ENCODE measurements around the gene UBTF. TPM values are rescaled to one million over a fixed set of nuclear protein-coding genes. Genes with fewer than 3 reads are reported as not detected.

UBTF gene
- total RNA-seq, 2 experiments from 2014 or later, result 170 to 175 TPM

DNA sequence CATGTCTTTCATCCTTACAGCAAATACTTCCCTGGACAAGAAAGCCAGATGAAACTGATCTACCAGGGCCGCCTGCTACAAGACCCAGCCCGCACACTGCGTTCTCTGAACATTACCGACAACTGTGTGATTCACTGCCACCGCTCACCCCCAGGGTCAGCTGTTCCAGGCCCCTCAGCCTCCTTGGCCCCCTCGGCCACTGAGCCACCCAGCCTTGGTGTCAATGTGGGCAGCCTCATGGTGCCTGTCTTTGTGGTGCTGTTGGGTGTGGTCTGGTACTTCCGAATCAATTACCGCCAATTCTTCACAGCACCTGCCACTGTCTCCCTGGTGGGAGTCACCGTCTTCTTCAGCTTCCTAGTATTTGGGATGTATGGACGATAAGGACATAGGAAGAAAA, 29.0 kb downstream of the UBTF start:
- ChIA-PET CTCF (interaction anchor here (0.6 kb wide), 1 partner anchor 70 kb away, joined by 6 read pairs; no protein-coding TSS in a partner anchor), POLR2A (no interaction called here)

DNA sequence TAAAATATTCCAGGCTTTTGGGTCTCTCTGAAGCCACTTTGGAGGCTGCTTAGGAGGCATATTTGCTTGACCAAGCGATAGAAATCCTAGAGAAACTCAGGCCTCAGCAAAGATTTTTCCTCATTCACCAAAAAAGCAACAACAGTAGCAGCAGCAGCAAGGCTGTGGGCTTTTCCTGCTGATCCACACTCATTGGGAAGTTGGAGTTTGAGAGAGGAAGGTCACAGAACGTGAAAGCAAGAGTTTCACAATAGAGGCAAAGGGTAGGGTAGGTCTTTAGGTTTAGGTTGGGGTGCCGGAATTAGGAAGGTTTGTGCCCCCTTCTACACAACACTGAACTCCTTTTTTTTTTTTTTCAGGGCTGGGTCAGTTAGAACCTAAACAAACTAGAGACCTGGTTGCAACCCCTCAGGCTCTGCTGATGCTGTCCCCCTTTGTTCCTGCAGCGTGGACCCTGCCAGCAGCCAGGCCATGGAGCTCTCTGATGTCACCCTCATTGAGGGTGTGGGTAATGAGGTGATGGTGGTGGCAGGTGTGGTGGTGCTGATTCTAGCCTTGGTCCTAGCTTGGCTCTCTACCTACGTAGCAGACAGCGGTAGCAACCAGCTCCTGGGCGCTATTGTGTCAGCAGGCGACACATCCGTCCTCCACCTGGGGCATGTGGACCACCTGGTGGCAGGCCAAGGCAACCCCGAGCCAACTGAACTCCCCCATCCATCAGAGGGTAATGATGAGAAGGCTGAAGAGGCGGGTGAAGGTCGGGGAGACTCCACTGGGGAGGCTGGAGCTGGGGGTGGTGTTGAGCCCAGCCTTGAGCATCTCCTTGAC, 30.7 kb downstream of the UBTF start:
- POLR2A ChIA-PET, result interaction anchor here (0.7 kb wide), 1 partner anchor 10 kb away, joined by 10 read pairs; no protein-coding TSS in a partner anchor
- CTCF ChIA-PET, result interaction anchor here (0.7 to 5.5 kb wide), 3 partner anchors 10 to 265 kb away, joined by 3 to 19 read pairs (median 3); no protein-coding TSS in a partner anchor

GRCh38 chr17:44187131-44187899, 32.2 kb downstream of the UBTF start:
- CTCF ChIA-PET, result interaction anchor here (0.8 to 5.5 kb wide), 7 partner anchors 11 to 64 kb away, joined by 3 to 19 read pairs (median 5); partner anchors contain the start of gene HDAC5

GRCh38 chr17:44186307-44187130, 33.0 kb downstream of the UBTF start, which contains the start of gene TMUB2:
TSS of gene TMUB2 (plus strand) at chr17:44186972. CDS start at chr17:44187709, 737 bp downstream.
- ChIA-PET POLR2A (interaction anchor here (0.6 to 2.0 kb wide), 14 partner anchors 10 to 1128 kb away, joined by 3 to 15 read pairs (median 4); partner anchors contain the start of genes HDAC5 and UBTF), CTCF (interaction anchor here (0.8 to 5.5 kb wide), 11 partner anchors 12 to 180 kb away, joined by 3 to 19 read pairs (median 5); partner anchors contain the start of genes GRN and HDAC5)

More at GRCh38 chr17:44187131-44187899, 32.2 kb downstream of the UBTF start:
- POLR2A ChIA-PET, result interaction anchor here (0.7 to 2.0 kb wide), 8 partner anchors 11 to 198 kb away, joined by 3 to 7 read pairs (median 4); partner anchors contain the start of genes HDAC5 and UBTF

DNA sequence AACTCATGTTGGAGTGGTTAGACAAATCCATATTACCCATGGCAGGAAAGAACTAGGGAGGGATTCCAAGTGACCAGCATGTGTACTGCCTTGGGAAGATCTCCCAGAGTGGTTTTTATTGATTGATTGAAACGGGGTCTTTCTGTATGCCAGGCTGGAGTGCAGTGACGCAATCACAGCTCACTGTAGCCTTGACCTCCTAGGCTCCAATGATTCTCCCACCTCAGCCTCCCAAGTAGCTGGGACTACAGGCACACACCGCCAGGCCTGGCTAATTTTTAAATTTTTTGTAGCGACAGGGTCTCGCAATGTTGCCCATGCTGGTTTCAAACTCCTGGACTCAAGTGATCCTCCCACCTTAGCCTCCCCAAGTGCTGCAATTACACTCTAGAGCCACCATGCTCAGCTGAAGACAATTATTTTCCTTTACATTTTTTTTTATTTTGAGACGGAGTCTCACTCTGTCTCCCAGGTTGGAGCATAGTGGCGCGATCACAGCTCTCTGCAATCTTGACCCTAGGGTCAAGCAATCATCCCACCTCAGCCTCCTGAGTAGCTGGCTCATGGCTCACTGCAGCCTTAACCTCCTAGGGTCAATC, 35.2 kb downstream of the UBTF start:
- POLR2A ChIA-PET, result interaction anchor here (0.7 kb wide), 1 partner anchor 57 kb away, joined by 3 read pairs; no protein-coding TSS in a partner anchor
- CTCF ChIA-PET, result interaction anchor here (1.1 to 5.5 kb wide), 5 partner anchors 11 to 147 kb away, joined by 3 to 19 read pairs (median 7); no protein-coding TSS in a partner anchor

DNA sequence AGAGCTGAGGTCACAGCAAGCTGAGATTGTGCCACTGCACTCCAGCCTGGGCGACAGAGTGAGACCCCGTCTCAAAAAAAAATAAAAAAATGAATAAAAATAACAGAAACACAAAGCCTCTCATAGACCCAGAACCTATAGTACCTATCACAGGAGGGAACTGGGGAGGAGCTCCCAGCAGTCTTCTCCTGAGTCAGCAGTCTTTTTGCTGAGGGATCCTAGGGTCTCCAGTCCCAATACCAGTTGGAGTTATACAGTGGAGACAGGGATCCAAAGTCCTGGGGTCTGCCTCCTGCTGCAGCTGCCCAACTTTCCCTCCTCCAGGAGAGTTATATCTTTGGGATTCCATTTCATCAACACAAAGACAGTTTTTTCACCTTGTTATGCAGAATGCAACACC, 36.5 kb downstream of the UBTF start:
- POLR2A ChIA-PET, result interaction anchor here (0.6 kb wide), 2 partner anchors 149 to 320 kb away, joined by 3 read pairs; no protein-coding TSS in a partner anchor
- CTCF ChIA-PET, result interaction anchor here (2.0 to 5.5 kb wide), 2 partner anchors 14 to 27 kb away, joined by 7 to 19 read pairs; no protein-coding TSS in a partner anchor

DNA sequence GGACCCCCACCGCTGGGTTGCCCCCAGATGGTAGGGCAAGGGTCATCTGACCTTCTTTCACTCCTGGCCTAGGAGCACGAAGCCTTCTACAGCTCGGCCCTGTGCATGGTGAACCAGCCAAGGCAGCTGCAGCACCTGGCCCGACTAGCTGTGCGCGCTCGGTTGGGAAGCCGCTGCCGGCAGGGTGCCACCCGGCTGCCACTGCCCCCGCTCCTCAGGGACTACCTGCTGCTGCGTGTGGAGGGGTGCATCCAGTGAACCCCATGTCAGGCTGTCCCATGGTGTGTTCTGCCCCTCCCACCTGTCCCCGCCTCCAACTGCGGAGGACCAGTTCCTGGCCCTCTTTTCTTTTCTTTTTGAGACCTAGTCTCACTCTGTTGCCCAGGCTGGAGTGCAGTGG, 41.3 kb downstream of the UBTF start:
- CTCF ChIA-PET, result interaction anchor here (0.5 kb wide), 1 partner anchor 109 kb away, joined by 3 read pairs; no protein-coding TSS in a partner anchor
- POLR2A ChIA-PET, result no interaction called here

DNA sequence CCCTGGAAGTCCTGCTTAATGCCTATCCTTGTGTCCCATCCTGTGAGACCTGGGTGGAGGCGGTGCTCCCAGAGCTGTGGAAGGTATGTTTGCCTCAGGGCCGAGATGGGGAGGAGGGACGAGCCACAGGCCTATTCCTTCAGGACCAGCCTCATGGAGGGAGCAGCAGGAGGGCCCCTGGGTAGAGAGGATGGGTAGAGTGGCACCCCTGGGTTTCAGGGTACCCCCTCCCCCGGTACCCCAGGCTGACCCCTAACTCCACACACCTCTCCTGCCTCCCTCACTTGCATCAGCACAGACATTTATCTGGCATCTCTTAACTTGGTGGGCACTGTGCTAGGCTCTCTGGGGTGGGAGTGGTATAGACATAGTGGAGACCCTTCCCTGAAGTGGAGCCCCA, 41.8 kb downstream of the UBTF start:
- CTCF ChIA-PET, result interaction anchor here (0.5 kb wide), 1 partner anchor 108 kb away, joined by 3 read pairs; no protein-coding TSS in a partner anchor
- POLR2A ChIA-PET, result no interaction called here

DNA sequence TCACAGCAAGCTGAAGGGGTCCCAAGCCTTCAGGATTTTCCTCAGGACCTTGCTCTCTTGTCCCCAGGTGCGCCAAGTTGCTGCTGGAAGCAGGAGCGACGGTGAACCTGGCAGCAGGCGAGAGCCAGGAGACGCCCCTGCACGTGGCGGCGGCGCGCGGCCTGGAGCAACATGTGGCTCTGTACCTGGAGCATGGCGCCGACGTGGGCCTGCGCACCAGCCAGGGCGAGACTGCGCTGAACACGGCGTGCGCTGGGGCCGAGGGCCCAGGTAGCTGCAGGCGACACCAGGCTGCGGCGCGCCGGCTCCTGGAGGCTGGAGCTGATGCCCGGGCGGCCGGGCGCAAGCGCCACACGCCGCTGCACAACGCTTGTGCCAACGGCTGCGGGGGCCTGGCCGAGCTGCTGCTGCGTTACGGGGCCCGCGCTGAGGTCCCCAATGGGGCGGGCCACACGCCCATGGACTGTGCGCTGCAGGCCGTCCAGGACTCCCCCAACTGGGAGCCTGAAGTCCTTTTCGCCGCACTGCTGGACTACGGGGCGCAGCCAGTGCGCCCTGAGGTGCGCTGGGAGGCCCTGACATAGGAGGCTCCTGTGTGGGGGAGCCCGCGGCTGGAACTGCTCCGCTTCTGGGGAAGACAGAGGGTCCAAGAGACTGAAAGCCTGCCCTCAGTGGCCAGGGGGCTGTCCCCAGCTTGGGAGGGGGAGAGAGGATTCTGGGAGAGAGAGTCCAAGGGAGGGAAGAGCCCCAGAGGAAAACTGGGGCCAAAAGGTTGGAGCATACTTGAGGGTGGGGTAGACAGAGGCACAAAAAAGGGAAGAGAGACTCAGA, 42.6 kb downstream of the UBTF start:
- POLR2A ChIA-PET, result interaction anchor here (0.6 kb wide), 1 partner anchor 9 kb away, joined by 3 read pairs; no protein-coding TSS in a partner anchor
- CTCF ChIA-PET, result no interaction called here

DNA sequence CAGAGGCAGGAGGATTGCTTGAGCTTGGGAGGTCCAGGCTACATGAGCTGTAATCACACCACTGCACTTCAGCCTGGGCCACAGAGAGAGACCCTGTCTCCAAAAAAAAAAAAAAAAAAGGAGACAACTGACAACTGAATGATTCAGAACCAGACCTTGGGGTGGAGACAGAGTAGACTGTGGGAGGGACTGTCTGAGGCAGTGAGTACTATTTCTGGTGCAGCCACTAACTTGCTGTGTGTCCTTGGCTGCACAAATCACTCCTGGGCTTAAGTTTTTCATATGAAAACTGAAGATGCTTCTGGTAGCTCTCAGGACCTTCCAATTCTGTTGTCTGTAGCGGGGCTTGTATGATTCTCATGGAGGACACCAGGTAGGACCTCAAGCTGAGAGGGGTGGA, 43.2 kb downstream of the UBTF start:
- ChIA-PET CTCF (no interaction called here), POLR2A (interaction anchor here (0.6 kb wide), 1 partner anchor 10 kb away, joined by 3 read pairs; no protein-coding TSS in a partner anchor)

DNA sequence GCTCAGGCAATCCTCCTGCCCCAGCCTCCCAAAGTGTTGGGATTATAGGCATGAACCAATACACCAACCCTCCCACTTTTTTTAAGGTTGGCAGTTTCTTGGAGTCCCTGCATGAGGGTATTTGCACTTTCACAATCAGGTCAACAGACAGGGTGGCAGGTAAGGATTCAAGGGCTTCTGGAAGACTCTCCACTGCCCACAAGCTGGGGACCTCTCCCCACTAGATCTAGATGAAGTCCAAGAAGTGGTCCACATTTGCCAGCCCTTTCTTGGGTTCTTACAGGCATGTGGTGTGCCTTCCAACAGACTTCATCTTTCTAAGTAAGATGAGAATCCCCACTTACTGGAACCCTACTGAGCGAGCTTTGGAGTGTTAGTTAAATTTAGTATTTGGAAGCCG, 45.0 kb downstream of the UBTF start:
- ChIA-PET POLR2A (interaction anchor here (0.6 kb wide), 1 partner anchor 691 kb away, joined by 4 read pairs; no protein-coding TSS in a partner anchor), CTCF (interaction anchor here (0.7 to 1.3 kb wide), 2 partner anchors 12 to 186 kb away, joined by 3 read pairs; partner anchors contain the start of gene TMUB2)

DNA sequence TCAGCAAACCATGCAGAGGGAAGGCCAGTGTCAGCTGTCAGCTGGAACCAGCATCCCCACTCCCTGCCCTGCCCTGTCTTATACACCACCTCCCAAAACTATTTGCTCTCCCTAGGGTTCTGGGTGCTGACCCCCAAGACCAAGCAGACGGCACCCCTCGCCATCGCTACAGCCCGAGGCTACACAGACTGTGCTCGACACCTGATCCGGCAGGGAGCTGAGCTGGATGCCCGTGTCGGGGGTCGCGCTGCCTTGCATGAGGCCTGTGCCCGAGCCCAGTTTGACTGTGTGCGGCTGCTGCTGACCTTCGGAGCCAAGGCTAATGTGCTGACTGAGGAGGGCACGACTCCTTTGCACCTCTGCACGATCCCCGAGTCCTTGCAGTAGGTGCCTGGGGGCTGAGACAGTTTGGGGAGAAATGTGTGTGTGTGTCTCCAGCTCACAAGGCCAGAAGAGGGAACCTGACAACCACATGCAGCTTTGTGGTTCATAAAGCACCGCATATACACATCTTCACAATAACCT, 47.5 kb downstream of the UBTF start:
- ChIA-PET CTCF (no interaction called here), POLR2A (interaction anchor here (0.6 kb wide), 1 partner anchor 259 kb away, joined by 3 read pairs; no protein-coding TSS in a partner anchor)

- ChIA-PET POLR2A (interaction anchor here (0.6 kb wide), 3 partner anchors 11 to 43 kb away, joined by 3 read pairs; no protein-coding TSS in a partner anchor), CTCF (interaction anchor here (1.3 to 1.7 kb wide), 3 partner anchors 30 to 227 kb away, joined by 4 to 6 read pairs (median 5); no protein-coding TSS in a partner anchor)
Observed at GRCh38 chr17:44170499-44171201, 48.8 kb downstream of the UBTF start, which contains the start of gene ASB16. TSS of gene ASB16 (plus strand) at chr17:44170704. CDS start at chr17:44170790, 86 bp downstream.

DNA sequence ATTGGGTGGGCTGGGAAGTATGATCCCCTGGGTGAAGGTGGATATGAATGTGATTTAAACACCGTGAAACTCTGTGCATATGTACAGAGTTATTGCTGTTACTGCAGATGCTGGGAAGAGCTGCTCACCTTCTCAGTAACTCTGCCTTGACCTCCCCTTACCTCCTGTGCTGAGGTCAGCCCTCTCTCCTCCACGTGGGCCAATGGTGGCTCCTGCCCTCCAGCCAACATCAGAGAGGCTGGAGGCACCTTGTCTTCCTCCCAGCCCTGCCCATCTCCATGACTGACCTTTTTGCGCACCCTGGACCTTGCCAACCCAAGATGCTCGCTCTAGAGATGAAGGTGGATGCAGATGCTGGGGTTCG, 49.4 kb downstream of the UBTF start:
- POLR2A ChIA-PET, result no interaction called here
- CTCF ChIA-PET, result interaction anchor here (1.3 to 1.7 kb wide), 3 partner anchors 29 to 227 kb away, joined by 4 to 6 read pairs (median 5); no protein-coding TSS in a partner anchor

- CTCF ChIA-PET, result interaction anchor here (0.6 to 1.5 kb wide), 5 partner anchors 12 to 184 kb away, joined by 3 to 4 read pairs (median 3); no protein-coding TSS in a partner anchor
Observed at GRCh38 chr17:44167181-44167861, 52.2 kb downstream of the UBTF start.

More at GRCh38 chr17:44167181-44167861, 52.2 kb downstream of the UBTF start:
- POLR2A ChIA-PET, result no interaction called here
